GM21528 (cell line): ENCODE data around the gene KRT83.
"Not testable (repeated sequence)": the region's sequence is repeated elsewhere in the genome, so short reads cannot be mapped to it uniquely, and the experiment has no call there.

ENCODE experiments used
- ATAC-seq: cut with Tn5 transposase; IDR thresholded peaks from one replicate; pipeline ENCODE4 v1.9.1; 2021; ENCODE audit warnings: mild to moderate bottlenecking, moderate library complexity; ENCODE audit not compliant: unreplicated experiment, low FRiP score

KRT83 gene

GRCh38 chr12:52334185-52334584 is 13.0 kb upstream of the KRT83 start:
- no peak for ATAC-seq

GRCh38 chr12:52333321-52333720 is 12.1 kb upstream of the KRT83 start:
- ATAC-seq, result no peak

GRCh38 chr12:52332381-52332780 is 11.2 kb upstream of the KRT83 start:
- no peak for ATAC-seq

- ATAC-seq, result no peak
Measured at GRCh38 chr12:52331833-52332232, 10.6 kb upstream of the KRT83 start.

GRCh38 chr12:52331039-52331438 is 9.8 kb upstream of the KRT83 start:
- no peak for ATAC-seq

- ATAC-seq, result no peak
Measured at GRCh38 chr12:52327830-52328500, 6.8 kb upstream of the KRT83 start.

GRCh38 chr12:52327052-52327829 is 6.0 kb upstream of the KRT83 start:
- peak; percentile 91 for ATAC-seq

GRCh38 chr12:52324153-52324444 is 2.9 kb upstream of the KRT83 start:
- no peak for ATAC-seq

GRCh38 chr12:52323416-52324152 is 2.4 kb upstream of the KRT83 start:
- ATAC-seq, result no peak

GRCh38 chr12:52323001-52323400 is 1.8 kb upstream of the KRT83 start:
- no peak for ATAC-seq

GRCh38 chr12:52322069-52322468 is 871 bp upstream of the KRT83 start:
- ATAC-seq, result no peak

GRCh38 chr12:52321418-52321817 is 220 bp upstream of the KRT83 start:
- no peak for ATAC-seq

- ATAC-seq, result no peak
Measured at GRCh38 chr12:52319097-52319496, 2.1 kb downstream of the KRT83 start.

GRCh38 chr12:52318241-52318990 is 2.8 kb downstream of the KRT83 start:
- ATAC-seq, result no peak

- ATAC-seq, result no peak
Measured at GRCh38 chr12:52317468-52318052, 3.6 kb downstream of the KRT83 start.

- no peak for ATAC-seq
Measured at GRCh38 chr12:52316701-52317100, 4.5 kb downstream of the KRT83 start.

GRCh38 chr12:52316290-52316689 is 4.9 kb downstream of the KRT83 start:
- ATAC-seq, result no peak

- ATAC-seq, result not testable (repeated sequence)
Measured at GRCh38 chr12:52315721-52316120, 5.5 kb downstream of the KRT83 start.

- no peak for ATAC-seq
Measured at GRCh38 chr12:52314511-52314910, 6.7 kb downstream of the KRT83 start.

- no peak for ATAC-seq
Measured at GRCh38 chr12:52313926-52314325, 7.3 kb downstream of the KRT83 start.

GRCh38 chr12:52313461-52313860 is 7.7 kb downstream of the KRT83 start:
- ATAC-seq, result no peak
